GM18858 (cell line): ENCODE measurements around the gene TJP2.
A peak's percentile ranks its signal among the peaks of the same experiment; 100 is the strongest.
"Not testable (repeated sequence)": the region's sequence is repeated elsewhere in the genome, so short reads cannot be mapped to it uniquely, and the experiment has no call there.

Source experiments
- ATAC-seq: cut with Tn5 transposase; IDR thresholded peaks from one replicate; pipeline ENCODE4 v1.9.1; 2021; ENCODE audit not compliant: unreplicated experiment

TJP2 gene

GRCh38 chr9:69157751-69158466, 16.2 kb upstream of the TJP2 start:
- ATAC-seq: no peak

DNA sequence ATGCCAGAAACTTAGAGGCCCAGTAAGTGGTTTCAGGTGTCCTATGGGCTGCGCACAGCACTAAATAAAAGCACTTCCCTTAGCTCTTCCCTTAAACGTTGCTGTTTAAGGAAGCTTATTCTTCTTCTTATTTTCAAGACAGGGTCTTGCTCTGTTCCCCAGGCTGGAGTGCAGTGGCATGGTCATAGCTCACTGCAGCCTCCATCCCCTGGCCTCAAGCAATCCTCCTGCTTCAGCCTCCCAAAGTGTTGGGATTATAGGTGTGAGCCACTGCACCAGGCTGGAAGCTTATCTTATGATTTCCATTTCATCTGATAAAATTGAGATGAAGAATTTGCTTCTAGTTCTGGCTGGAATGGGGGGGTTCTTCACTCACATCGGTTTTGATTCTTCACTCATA, 15.6 kb upstream of the TJP2 start:
- ATAC-seq: no peak

DNA sequence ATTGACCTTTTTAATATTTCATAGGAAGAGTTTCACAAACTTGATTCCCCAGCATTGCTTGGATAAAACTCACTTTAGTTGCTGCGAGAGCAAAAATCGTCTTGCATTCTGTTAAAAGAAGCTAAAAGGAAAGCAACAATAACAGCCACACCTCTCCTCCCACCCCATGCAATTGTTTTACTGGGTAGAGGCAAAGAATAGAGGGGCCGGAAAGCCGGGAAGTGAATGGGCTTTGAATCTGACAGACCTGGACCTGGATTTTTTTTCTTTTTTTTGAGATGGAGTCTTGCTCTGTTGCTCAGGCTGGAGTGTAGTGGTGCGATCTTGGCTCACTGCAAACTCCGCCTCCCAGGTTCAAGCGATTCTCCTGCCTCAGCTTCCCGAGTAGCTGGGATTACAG, 9.5 kb upstream of the TJP2 start:
- not testable (repeated sequence) for ATAC-seq

DNA sequence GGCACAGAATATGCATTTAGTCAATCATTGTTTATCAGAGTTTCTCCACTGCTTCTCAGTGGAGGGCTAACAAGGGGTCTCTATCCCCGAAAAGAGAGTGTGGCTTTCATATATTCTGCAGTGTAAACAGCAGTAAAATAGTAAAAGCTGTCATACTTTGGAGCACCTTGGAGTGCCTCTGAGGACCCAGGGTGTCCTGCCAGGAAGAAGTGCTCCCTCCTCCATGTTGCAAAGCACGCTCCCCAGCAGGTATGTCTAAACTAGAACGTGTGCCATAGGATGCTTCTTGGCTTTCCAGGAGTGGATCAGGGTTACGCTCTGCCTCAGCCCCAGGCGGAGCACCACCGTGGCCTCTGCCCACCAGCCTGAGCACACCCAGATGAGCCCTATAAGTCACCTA, 8.5 kb upstream of the TJP2 start:
- no peak for ATAC-seq

DNA sequence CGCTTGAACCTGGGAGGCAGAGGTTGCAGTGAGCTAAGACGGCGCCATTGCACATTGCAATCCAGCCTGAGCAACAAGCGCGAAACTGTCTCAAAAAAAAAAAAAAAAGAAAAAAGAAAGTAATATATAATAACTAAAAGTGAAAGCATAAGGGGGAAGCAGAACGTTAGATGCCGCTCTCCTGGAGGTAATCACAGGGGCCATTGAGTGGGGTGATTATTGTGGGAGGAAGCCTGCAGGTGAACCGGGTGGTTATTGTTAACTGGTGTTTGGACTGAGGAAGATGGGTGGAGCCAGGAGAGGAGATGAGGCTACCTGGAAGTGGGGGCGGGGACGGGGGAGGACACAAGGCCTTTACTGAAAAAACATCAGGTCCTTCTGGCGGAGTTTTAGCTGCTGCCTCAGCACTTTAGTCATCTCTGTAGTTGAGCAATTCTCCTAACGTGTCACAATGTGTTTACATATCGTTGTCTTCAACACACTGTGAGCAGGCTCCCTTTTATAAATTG, 5.3 kb upstream of the TJP2 start:
- ATAC-seq: peak; percentile 60

GRCh38 chr9:69170231-69170630, 3.8 kb upstream of the TJP2 start:
- no peak for ATAC-seq

GRCh38 chr9:69171049-69171448, 3.0 kb upstream of the TJP2 start:
- ATAC-seq: no peak

- ATAC-seq: no peak
Observed at GRCh38 chr9:69171517-69171916, 2.6 kb upstream of the TJP2 start.

- ATAC-seq: no peak
Observed at GRCh38 chr9:69172895-69173294, 1.2 kb upstream of the TJP2 start.

DNA sequence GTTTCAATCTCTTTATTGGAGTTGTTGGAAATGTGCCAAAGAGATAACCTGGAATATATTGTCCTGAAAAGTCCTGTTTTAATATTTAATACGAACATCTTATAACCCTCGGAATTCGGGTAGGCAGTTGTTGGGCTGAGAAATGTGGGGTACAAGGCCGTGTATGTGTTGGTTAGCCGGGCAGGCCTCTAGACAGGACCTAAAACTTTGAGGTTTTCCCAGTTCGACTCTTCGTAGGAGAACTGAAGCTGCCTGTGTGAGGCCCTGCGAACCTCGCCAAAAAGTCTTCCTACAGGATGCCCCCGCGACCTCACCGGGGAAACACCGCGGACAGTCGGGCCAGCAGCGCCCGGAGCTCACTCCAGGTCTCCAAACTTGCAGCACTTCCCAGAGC, 583 bp upstream of the TJP2 start:
- ATAC-seq: no peak

- ATAC-seq: peak; percentile 43
Observed at GRCh38 chr9:69174616-69175463, 763 bp downstream of the TJP2 start.

DNA sequence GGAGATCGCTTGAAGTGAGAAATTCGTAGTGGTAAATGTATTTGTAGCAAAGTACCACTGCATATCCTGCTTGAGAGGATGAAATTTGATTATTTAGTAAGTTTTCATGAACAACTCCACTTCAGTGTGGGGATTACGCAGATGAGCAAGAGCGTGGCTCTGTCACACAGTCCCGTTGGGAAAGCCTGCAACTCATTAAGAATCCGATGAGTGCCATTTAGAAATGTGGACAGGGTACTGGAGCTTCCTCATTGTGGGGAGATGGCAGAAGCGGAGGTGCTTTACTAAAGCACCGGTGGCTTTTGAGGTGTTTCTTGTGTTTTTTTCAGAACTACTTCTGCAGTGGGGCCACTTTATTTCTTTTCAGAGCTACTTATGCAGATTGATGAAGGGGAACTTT, 1.4 kb downstream of the TJP2 start:
- ATAC-seq: peak; percentile 15

DNA sequence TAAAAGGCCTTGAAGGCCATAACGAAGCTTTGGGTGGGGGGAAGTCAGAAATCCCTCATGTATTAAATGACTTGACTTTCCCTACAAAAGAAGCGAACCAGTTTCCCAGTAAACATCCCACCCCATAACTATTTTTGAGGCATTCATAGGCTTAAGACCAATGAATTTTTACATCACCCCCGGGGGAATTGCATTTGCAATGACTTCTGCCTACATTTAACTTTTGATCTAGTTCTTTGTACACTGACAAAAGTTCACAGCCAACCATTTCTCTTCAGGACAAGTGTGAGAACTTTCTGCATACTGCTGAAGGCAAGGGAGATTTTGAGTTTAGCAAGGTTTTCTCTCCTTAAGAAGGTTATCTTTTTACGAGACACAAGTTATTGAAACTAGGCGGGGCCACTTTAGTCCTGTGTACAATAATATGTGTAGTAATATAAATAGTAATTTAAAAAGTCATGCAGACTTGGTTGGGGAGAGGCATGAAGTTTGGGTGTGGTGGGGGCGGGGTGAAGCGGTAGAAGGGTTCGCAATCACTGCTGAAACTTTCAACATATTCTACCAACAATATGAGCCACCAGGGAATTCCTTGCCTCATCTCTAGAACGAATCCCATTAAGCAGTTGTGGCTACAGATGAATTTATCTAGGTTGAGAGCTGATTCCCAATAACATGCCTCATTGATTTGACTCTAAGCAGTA, 2.5 kb downstream of the TJP2 start:
- no peak for ATAC-seq

DNA sequence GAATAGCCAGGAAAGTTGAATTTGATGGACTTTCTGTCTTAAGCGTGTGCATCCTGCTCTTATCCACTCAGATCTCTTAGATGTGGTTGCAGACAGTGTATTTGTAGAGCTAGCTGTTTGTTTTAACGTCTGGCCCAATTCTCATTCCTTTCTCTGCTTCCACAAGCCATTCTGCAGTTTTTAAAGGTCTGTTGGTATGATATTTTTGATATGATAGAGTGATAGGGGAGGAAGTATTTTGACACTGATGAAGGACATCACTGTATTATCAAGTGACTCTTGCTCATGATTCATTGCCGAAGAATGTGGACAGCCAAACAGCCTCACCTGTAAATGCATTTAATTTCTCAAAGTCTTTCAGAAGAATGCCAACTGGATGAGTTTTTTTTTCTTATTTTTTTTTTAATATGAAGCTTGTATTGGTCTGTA, 4.5 kb downstream of the TJP2 start:
- ATAC-seq: no peak

GRCh38 chr9:69179037-69179436, 5.0 kb downstream of the TJP2 start:
- no peak for ATAC-seq

DNA sequence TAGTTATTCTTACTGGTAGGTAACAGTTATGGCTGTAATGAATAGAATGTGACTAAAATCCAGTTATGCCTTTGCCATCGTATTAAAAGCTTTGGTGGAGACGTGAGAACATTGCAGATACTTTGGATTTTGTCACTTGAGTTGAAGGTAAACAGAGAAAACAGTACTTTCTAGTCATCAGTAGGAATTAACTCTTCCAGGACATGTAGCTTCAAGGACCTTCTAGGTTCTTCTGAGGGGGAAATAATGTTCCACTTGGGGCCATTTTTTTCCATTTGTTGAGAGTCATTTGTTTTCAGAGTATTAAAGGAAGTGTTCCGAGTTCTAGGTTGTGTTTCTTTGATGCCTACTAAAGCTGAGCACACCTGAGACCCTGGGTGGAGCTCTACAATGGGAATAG, 6.1 kb downstream of the TJP2 start:
- ATAC-seq: no peak

GRCh38 chr9:69180670-69181069, 6.6 kb downstream of the TJP2 start:
- no peak for ATAC-seq

DNA sequence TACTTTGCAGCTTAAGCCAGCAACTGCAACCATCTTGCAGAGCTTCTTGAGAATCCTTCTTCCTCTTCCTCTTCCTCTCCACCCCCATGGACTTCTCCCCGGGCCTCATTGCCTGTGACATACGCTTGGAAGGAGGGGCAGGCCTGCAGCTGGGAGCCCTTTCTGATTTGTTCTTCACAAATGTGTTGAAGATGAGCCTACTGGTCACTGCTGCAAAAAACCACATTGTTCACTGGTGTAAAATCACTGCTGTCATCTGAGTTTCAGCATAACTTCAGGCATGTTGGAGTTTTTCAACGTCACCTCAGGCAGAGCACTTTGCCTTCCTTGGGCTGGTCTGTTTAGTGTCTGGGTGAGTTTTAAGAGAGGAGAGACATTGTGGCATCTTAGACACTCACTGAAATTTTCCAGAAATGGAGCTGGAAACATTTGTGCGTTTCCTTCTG, 7.9 kb downstream of the TJP2 start:
- ATAC-seq: no peak

- no peak for ATAC-seq
Observed at GRCh38 chr9:69184266-69184665, 10.2 kb downstream of the TJP2 start.

GRCh38 chr9:69186841-69187611, 12.9 kb downstream of the TJP2 start:
- ATAC-seq: no peak

GRCh38 chr9:69188975-69189374, 14.9 kb downstream of the TJP2 start:
- no peak for ATAC-seq
